Fibroblast of gingiva (primary cell): ENCODE data around the gene SPEM1.

Experiments used
- DNase-seq: peaks from one replicate; pipeline ENCODE4 v3.0.0-alpha.2; 2011; ENCODE audit warnings: low read depth

SPEM1 gene

DNA sequence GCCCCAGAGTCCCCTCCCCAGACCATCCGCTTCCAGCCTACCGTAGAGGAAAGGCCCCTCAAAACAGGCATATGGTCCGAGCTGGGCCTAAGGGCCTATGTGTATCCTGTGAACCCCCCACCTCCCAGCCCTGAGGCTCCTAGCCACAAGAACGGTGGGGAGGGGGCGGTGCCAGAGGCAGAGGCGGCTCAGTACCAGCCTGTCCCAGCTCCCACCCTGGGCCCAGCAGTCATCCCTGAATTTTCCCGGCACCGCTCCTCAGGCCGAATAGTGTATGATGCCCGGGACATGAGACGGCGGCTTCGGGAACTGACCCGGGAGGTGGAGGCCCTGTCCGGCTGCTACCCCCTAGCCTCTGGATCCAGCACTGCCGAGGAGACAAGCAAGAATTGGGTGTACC is 1.1 kb downstream of the SPEM1 start:
- DNase-seq = no peak

DNA sequence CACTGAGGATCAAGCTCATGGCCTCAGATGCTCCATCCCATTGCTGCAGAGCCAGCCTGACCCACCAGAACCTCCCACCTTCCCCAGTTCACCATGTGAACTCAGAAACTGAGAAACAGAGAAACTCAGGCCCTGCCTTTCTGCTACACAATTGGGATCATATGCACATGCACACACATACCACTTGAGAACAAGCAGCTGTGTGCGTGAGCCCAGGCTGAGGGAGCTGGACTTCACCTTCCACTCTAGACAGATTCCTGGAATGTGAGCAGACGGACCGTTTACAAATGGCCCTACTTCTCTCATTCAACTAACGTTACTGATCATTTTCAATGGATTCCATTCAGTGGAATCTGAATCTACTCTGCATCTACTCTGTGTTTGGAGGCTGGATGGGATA is 3.6 kb downstream of the SPEM1 start:
- DNase-seq = no peak

DNA sequence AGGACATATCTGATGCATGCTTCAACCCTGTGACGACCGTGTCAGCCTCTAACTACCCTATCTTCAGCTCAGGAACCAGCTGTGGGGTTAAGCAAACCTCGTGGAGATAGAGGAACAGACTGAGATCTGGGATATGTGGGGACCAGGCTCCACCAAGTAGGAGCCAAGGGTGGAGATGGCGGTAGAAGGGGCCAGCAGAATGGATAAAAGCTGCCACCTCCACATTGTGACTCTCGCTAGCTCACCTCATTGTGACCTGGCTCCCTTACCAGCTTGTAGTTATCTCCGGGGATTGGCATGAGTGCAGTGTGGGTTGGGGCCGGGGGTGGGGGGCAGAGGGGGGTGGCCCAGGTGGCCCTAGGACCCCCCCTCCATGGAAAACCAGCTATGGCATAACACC is 5.2 kb downstream of the SPEM1 start, which contains the start of gene SPEM2:
SPEM2 (plus strand) TSS at position 301 of the 400 bp plus-strand sequence; CDS start at position 374, 73 bp downstream.
- DNase-seq = no peak

DNA sequence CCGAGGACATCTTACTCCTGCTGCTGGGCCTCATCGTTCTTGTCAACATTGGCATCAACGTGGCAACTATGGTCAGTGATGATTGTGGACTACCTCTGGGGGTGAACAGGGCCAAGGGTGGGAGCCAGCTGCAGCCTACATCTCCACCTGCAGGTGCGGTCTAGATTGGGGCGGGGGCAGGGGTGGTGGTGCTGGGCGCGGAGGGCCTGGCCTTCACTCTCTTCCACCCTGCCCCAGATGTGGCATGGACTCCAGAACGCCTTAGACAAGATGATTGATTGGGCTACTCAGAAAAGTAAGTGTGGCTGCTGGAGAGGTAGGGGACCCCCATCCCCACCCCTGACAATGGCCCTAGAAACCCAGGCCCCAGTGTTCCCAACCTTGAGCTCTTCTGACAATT is 5.6 kb downstream of the SPEM1 start:
- DNase-seq = no peak

DNA sequence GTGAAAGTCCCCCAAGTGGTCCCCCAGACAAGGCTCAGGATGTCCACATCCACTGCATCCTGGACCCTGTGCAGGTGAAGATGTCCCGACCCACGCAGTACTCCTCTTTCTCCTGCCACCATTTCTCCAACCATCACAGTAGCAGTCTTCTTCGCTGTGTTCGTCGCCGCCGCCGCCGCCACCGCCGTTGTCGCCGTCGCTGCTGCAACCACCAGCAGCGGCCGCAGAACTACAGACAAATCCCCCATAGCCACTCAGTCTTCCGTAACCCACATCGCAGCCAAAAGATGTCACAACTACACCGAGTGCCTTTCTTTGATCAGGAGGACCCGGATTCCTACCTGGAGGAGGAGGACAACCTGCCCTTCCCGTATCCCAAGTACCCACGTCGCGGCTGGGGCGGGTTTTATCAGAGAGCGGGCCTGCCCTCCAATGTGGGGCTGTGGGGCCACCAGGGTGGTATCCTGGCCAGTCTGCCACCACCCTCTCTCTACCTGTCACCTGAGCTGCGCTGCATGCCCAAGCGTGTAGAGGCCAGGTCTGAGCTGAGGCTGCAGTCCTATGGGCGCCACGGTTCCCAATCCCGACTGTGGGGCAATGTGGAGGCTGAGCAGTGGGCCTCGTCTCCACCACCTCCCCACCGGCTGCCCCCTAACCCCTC is 6.2 kb downstream of the SPEM1 start:
- DNase-seq = no peak

DNA sequence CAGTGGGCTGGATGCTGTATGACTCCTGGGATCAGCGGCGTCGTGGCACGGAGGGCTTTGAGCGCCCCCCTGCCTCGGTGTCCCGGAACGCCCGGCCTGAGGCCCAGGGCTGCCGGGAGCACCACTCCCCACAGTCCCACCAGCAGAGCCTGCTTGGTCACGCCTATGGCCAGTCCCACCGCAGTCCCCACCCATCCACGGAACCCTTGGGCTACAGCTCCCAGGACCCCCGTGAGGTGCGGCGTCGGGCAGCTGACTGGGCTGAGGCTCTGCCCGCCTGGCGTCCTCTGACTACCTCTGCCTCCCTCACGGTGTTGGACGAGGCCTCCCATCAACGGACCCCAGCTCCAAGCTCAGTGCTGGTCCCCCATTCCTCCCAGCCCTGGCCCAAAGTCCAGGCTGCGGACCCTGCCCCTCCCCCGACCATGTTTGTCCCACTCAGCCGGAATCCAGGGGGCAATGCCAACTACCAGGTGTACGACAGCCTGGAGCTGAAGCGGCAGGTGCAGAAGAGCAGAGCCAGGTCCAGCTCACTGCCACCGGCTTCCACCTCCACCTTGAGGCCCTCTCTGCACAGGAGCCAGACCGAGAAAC is 6.9 kb downstream of the SPEM1 start:
- no peak for DNase-seq

DNA sequence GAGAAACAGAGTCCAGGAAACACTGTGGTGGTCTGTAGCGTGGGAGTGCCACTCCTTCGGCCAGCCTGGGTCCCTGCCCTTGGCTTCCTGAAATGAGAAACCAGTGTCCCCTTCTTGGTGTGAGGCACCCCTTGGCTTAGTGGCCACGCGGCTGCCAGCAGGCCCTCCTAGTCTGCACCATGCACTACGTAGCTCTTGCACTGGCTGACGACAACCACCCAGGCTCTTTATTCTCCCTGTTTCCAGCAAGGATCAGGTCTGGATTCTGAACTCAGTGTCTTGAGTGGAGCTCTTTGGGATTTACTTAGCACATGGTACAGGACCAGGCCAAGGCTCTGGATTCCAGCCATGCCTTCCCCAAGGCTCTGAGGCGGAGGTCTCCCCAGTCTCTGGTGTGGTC is 7.4 kb downstream of the SPEM1 start:
- DNase-seq = no peak

DNA sequence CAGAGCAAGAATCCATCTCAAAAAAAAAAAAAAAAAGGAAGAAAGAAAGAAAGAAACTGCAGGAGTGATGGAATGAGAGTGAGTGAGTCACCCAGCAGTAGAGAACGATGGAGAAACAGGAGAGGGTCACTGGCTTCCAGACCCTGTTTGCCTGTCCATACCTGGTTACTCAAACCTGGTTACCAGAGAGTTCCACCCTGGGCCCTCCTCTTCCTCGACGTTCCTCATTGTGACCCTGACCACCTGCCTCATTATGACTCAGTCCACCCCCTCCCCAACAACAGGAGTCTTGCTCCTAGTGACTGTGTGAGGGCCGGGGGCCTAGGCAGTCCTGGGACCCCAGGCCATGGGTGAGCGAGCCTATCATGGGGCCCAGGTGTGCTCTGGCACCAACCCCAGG is 8.4 kb downstream of the SPEM1 start, which contains the start of gene SPEM3:
SPEM3 (plus strand) TSS at position 301 of the 400 bp plus-strand sequence; CDS start at position 347, 46 bp downstream.
- no peak for DNase-seq

DNA sequence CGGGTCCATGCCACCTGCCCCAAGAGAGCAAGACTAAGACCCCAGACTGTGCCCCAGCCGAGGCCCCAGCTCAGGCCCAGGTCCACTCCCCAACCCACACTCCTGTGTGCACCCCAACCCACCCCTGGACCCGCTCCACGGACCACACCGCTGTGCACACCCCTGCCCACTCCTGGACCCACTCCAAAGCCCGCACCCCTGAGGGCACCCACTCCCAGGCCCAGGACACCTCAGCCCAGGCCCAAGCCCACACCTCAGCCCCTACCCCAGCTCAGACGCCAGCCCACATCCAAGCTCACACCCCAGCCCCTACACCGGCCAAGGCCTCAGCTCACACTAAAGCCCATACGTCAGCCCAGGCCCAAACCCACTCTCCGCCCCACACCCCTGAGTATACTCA is 9.6 kb downstream of the SPEM1 start:
- no peak for DNase-seq

DNA sequence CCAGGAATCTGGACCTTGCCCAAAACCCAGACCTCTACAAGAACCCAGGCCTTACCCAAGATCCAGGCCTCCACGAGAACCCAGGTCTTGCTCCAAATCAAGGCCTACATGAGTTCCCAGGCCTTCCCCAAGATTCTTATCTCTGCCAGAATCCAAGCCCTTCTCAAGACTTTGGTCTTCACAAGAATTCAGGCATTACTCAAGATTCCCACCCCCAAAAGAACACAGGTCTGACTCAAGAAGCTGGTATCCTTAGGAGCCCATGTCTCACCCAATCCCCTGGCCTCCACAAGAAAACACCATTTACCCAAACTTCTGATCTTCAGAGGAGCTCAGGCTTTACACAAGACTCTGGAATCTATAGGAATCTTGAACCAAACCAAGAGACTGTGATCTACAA is 11.1 kb downstream of the SPEM1 start:
- DNase-seq = no peak

DNA sequence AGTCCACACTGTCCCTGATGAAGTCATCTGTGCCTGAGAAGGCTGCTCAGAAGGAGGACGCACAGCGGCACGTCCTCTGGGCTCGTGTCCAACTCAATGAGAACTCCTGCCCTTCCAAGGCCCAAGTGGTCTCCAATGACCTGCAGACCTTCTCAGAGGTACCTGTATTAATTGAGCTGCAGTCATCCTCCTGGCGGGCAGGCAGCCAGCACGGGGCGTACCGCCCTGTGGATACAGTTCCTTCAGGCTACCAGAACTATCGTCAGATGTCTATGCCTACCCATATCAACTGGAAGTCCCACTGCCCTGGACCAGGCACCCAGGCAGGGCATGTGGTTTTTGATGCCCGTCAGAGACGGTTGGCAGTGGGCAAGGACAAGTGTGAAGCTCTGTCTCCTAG is 12.2 kb downstream of the SPEM1 start:
- DNase-seq = no peak

DNA sequence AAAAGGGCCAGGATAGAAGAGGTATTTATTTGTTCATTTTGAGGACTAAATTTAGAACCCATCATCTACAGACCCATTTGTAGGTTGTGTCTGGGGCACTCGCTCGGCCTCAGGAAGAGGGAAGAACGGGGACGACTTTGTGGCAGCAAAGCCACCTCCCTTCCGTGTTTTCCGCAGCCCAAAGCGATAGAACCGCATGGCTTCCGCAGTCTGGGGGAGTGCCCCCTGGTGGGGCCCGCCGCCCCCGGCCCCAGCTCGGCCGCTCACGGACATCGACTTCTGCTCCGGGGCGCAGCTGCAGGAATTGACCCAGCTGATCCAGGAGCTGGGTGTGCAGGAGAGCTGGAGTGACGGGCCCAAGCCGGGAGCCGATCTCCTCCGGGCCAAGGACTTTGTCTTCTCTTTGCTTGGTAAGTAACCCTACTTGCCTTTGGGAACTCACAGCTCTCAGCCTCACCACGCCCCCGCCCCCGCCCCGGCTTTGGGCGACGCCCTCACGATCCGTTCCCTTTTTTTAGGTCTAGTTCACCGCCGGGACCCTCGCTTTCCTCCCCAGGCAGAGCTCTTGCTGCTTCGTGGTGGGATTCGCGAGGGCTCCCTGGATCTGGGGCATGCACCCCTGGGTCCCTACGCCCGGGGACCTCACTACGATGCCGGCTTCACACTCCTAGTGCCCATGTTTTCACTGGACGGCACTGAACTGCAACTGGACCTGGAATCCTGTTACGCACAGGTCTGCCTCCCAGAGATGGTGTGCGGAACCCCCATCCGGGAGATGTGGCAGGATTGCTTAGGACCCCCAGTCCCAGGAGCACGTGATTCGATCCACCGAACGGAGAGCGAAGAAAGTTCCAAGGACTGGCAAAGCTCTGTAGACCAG is 15.8 kb downstream of the SPEM1 start:
- no peak for DNase-seq

DNA sequence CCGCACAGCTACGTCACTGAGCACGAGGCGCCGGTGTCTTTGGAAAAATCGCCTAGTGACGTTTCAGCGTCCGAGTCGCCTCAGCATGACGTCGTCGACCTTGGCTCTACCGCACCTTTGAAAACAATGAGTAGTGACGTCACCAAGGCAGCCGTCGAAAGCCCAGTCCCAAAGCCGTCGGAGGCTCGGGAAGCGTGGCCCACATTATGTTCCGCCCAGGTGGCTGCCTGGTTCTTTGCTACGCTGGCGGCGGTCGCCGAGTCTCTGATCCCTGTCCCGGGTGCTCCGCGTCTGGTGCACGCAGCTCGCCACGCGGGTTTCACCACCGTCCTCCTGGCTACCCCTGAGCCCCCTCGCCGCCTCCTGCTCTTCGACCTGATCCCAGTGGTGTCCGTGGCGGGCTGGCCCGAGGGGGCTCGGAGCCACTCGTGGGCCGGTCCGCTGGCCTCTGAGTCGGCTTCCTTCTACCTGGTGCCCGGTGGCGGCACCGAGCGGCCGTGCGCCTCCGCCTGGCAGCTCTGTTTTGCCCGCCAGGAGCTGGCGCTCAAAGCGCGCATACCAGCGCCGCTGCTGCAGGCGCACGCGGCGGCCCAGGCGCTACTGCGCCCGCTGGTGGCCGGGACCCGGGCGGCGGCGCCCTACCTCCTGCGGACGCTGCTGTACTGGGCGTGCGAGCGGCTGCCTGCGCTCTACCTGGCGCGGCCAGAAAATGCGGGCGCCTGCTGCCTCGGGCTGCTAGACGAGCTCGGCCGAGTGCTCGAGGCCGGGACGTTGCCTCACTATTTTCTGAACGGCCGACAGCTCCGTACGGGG is 16.6 kb downstream of the SPEM1 start:
- DNase-seq = peak; percentile 72

DNA sequence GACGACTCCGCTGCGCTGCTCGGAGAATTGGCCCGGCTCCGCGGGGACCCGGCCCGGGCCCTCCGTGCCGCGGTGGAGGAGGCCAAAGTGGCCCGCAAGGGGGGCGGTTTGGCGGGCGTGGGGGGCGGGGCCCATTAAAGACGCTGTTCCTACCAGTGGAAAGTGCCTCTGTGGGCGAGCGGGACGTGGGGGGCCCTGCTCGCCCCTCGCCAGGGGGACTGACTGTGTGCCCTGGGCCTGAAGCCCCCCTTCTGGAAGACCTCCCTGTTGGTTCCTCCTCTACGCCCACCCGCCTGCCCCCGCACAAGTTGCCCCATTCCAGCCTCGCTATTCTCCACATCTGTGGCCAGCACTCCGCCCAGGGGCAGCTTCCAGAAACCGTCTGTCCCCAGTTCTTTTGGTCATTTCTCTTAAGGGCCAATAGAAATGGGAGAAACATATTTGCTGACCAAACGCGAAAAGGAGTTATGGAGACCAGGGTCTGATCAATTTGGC is 17.3 kb downstream of the SPEM1 start:
- DNase-seq = no peak

DNA sequence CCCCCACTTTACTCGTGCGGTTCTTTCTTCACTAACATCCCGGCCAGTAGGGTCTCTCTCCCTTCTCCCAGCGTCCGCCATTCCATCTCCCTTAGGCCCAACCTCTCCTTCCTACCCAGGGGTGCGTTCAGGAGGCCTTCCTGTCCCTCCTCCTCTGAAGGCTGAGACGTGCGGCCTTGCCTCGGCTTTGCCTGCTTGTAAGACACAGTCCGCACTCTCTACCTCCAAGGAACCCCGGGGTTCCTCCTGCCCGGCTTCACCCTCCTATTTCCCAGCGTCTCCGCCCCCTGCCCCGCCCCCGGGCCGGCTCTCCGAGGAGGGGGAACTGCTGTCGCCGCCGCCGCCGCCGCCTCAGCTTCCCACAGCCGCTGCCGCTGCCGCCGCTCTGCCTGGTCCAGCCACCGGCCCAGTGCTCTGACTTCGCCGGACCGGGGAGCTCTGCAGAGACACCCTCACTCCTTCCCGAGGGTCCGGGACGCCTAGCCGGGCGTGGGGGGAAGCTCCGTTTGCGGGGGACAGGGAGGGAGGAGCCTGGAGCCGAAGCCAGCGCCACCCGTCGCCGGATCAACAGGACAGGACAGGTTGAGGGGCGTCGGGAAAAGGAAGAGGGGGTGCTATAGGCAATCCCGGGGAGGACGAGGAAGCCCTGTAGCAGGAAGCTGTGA is 18.0 kb downstream of the SPEM1 start:
- DNase-seq = no peak

DNA sequence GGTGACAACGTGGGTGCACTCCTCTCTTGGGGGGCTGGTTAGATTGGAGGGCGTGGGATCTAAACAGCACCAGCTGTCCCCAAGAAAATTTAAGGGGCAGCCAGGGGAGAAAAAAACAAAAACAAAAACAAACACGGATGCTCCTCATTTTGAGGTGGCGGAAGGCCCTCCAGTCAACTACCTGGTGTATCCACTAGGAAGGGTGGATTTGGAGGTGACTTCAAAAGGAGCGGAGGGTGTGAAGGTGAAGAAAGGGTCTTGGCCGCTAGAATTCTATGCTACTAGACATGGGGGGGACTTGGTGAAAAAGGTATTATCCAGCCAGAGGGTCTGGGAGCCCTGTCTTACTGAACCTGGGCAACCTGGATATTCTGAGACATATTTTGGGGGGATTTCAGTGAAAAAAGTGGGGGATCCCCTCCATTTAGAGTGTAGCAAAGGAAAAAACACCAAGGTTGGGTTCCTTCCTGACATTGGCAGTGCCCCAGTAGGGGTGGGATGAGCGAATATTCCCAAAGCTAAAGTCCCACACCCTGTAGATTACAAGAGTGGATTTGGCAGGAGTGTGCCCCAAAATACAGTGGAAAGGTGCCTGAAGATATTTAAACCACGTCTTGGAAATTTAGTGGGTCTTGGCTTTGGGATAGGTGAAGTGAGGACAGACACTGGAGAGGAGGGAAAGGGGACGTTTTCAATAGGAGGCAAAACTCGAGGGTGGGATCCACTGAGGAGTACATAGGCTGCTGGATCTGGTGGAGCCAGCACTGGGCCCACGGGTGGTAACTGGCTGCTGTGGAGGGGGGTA is 18.7 kb downstream of the SPEM1 start:
- no peak for DNase-seq

DNA sequence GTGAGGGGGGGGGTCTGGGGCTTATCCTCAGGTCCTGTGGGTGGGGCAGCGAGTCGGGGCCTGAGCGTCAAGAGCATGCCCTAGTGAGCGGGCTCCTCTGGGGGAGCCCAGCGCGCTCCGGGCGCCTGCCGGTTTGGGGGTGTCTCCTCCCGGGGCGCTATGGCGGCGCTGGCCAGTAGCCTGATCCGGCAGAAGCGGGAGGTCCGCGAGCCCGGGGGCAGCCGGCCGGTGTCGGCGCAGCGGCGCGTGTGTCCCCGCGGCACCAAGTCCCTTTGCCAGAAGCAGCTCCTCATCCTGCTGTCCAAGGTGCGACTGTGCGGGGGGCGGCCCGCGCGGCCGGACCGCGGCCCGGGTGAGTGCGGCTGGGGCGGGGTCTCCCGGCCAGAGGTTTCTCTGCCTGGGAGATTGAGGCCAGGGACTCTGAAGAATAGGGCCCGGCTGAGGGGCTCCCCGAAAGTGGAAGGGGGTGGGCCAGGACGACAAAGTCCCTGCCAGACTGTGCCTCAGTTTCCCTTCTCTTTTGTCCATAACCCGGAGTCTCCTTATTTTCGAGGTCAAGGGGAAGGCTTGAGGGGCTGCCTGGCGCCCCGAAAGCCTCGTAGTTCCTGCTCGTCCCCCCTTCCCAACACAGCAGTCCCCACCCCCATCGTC is 19.5 kb downstream of the SPEM1 start, which contains the start of gene FGF11:
FGF11 (plus strand) TSS at position 51 of the 651 bp plus-strand sequence; CDS start at position 160, 109 bp downstream.
- no peak for DNase-seq

DNA sequence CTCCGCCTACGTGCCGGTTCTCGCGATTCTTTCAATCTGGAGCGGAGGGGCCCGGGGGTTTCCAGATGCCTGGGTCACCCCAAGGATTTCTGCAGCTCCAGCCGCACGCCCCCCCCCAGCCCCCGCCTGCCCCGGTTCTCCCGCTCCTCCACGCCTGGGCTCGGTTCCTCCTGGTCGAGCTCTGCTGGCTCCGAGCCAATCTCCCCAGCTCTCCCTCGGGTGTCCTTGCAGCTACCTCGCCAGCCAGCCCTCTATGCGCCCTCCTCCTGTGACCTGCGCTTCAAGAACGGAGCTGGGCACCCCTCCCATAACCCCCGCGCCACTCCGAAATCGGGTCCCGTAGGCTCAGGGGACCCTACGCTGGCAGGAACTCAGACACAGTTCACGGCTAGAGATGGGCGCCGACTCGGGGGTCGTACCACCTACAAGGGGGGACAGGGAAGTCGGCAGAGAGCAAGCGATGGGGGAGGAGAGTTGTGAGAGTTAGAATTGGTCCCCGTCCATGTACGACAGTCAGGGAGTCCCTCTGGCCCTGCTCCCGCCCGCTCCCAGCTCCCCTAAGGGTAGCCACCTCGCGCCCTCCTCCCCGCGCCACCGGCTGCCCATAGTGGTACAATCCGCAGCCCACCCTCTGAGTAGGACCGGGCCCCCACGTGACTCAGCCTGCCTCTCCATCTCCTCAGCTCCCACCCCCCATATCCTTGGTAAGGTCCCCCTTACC is 20.1 kb downstream of the SPEM1 start:
- DNase-seq = no peak

DNA sequence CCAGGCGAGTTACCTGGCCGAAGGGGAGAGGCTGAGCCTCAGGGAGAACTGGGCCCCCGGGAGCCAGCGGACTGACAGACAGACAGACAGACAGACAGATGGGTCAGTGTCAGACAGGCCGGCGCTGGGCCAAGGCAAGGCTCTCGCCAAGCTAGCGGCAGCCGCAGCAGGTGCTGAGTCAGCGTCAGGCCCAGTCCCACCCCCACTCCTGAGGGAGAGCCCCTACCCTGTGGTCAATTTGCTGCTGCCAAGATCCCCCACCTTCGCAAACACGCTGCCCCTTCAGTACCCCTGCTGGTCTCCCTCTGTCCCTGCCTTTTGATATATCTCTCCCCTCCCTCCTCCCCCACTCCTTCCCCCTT is 20.7 kb downstream of the SPEM1 start:
- no peak for DNase-seq
